GM13976 (cell line): ENCODE measurements around the gene ARRB1.

Experiments used
- DNase-seq: peaks from one replicate; pipeline ENCODE4 v3.0.0; 2012; ENCODE audit warnings: low spot score
- CTCF ChIP-seq: IDR thresholded peaks from 2 replicates; pipeline ENCODE4 v1.5.1; 2012; ENCODE audit warnings: borderline replicate concordance, mild to moderate bottlenecking; ENCODE audit not compliant: insufficient read depth; ENCODE audit errors: extremely low read depth, missing control alignments, control extremely low read depth
- in situ Hi-C: fragments of 300-500 bp; cut with MboI; formaldehyde crosslinking; loops from one replicate; pipeline ENCODE4 v1.12.0; 2022; ENCODE audit warnings: low sequenced_read_pairs, mixed read lengths, inconsistent platforms; ENCODE audit not compliant: unreplicated experiment

The ARRB1 gene

GRCh38 chr11:75320643-75321042 is 30.8 kb downstream of the ARRB1 start:
- no peak for DNase-seq
- in situ Hi-C loops = no loop called here
- TF ChIP-seq CTCF = no peak

DNA sequence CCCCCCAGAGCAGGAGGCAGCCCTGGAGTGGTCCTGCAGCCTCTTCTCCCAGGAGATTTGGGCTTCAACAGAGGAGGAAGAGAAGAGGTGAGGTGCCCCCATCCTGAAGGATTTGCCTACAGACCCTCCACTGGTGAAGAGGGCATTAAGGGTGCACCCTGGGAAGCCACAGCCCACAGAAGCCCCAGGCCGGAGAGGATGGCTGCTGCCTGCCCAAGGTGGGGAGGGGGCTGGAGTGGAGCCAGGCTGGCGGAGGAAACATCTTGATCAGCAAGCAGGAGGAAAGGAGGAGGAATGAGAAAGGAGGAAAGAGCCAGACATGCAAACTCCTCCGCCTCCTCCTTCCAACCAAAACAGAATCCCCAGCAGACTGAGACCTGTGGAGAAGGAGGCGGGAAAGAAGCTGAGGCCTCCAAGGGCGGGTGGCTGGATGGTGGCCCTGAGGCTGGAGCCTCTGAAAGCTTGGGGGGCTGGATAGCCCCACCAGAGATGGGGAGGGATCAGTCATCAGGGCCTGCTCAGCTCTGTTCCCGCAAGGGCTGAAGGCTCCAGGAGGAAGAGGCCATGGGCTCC is 31.3 kb downstream of the ARRB1 start:
- no peak for DNase-seq
- in situ Hi-C loops = no loop called here
- TF ChIP-seq CTCF = no peak

DNA sequence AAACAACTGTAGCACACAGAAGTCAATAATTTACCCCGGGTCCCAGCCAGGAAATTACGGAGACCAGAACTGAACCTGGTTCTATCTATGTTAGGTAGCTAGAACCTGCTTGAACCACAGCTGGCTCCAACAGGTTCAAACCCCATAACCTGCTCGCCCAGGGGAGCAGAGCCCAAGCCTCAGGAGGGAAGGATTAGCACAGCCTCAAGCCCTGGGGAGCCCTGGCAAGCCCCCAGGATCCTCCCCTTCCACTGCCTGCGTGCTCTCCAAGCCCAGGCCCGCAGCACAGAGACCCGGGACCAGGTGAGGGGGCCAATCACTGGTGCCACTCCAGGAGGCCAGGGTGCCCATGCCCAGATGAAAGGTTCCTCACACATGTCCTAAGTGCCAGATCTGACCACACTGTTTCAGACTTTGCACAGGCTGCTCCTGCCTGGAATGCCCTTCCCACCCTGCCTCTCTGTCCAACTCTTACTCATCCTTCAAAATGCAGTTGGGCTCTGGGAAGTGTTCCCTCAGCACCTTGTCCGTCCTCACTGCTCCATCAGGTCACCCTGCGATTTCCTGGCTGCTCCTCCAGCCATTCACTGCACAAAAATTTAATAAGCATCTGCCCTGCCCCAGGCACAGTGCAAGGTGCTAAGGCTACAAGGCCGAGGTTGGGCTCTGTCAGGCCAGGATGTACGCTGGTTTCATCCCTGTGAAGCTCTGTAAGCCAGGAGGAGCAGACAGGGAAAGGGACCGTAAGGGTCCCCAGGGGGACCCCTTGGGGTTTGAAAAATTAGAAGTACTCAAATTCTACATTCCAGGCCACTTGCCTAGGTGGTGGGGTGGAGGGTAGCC is 32.2 kb downstream of the ARRB1 start:
- no peak for DNase-seq
- TF ChIP-seq CTCF = no peak
- in situ Hi-C loops = no loop called here

DNA sequence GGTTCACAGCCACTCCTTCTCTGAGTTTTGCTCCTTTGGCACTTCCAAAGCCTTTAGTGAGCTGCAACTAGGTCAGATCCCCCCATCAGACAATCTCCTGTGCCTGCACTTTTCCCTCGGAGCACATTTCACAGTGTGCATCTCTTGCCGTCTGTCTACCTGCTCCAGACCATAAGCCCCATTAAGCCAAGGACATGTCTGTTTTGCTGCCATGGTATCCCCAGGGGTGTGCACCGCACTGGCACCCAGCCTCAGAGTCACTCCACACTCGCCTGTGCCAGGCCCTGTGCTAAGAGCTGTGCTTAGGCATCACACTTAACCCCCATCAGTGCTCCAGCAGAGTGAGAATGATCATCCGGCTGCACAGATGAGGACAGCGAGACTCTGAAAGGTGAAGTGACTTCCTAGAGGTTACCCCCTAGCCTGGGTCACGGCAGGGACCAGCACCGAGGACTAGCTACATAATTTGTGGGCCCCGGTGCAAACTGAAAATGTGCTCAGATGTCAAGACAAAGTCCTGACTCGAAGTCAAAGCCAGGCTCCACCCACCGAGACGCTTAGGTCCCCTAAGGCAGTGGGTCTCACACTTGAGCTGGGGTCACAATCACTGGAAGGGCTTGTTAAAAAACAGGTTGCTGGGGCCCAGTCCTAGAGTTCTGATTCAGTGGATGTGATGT is 33.9 kb downstream of the ARRB1 start:
- in situ Hi-C loops = no loop called here
- no peak for TF ChIP-seq CTCF
- no peak for DNase-seq

- no peak for DNase-seq
- no peak for TF ChIP-seq CTCF
- in situ Hi-C loops = no loop called here
Observed at GRCh38 chr11:75315439-75315805, 36.0 kb downstream of the ARRB1 start.

- in situ Hi-C loops = no loop called here
- no peak for DNase-seq
- TF ChIP-seq CTCF = no peak
Observed at GRCh38 chr11:75314771-75315438, 36.6 kb downstream of the ARRB1 start.
